Heart left ventricle (tissue), 16 donors: ENCODE results near the gene ZFP69. TPM values are rescaled to one million over a fixed set of nuclear protein-coding genes. Genes with fewer than 3 reads are reported as not detected.
A peak's percentile ranks its signal among the peaks of the same experiment; 100 is the strongest.

Experiments
- ATAC-seq, 4 donors: fragments of 200-7000 bp; cut with Tn5 transposase; one replicate each; pipeline ENCODE4 v1.9.1; 2020 to 2022; ENCODE audit warnings: moderate library complexity in 4 of 4, mild to moderate bottlenecking in 3 of 4, moderate number of reproducible peaks in 1 of 4
- DNase-seq, 5 donors: peaks; one replicate each; pipeline ENCODE4 v3.0.0-alpha.2; 2020
- H3K27ac ChIP-seq, 12 donors: fragments of 200-600 bp; sonication (generic) in 4 of 12; one replicate each; pipeline versions ENCODE4 v1.5.0 to v1.8.0; 2016 to 2022; ENCODE audit warnings: mild to moderate bottlenecking in 2 of 12
- H3K27me3 ChIP-seq, 9 donors: fragments of 200-600 bp; sonication (generic) in 2 of 9; one replicate each; pipeline versions ENCODE4 v1.5.1 to v1.8.0; 2016 to 2022; ENCODE audit warnings: mild to moderate bottlenecking in 3 of 9
- H3K36me3 ChIP-seq, 9 donors: fragments of 200-600 bp; sonication (generic) in 2 of 9; one replicate each; pipeline versions ENCODE4 v1.5.0 to v1.8.0; 2018 to 2022; ENCODE audit warnings: mild to moderate bottlenecking in 2 of 9
- H3K4me1 ChIP-seq, 12 donors: fragments of 200-600 bp; sonication (generic) in 4 of 12; one replicate each; pipeline versions ENCODE4 v1.5.0 to v1.8.0; 2016 to 2022; ENCODE audit warnings: mild to moderate bottlenecking in 3 of 12
- H3K4me3 ChIP-seq, 12 donors: fragments of 200-600 bp; sonication (generic) in 4 of 12; one replicate each; pipeline versions ENCODE4 v1.5.0 to v1.8.0; 2017 to 2022; ENCODE audit warnings: mild to moderate bottlenecking in 9 of 12, moderate library complexity in 4 of 12
- H3K9me3 ChIP-seq, 12 donors: fragments of 200-600 bp; sonication (generic) in 4 of 12; one replicate each; pipeline versions ENCODE4 v1.5.0 to v1.8.0; 2016 to 2022; ENCODE audit warnings: mild to moderate bottlenecking in 1 of 12
- POLR2A ChIP-seq, 2 donors: fragments of 450-650 bp; IDR thresholded peaks; one replicate each; pipeline ENCODE4 v1.6.1; 2017; ENCODE audit warnings: antibody characterized with exemption in 2 of 2, mild to moderate bottlenecking in 2 of 2, moderate library complexity in 2 of 2
- WGBS, 4 donors: extraction: QIAGEN DNeasy Blood & Tissue Kit in 2 of 4; methylation state at CpG; one replicate each; pipeline versions ENCODE4 v1.1.5 to v1.1.7; 2013 to 2018; 5-methylcytosine and 5-hydroxymethylcytosine counted together
- intact Hi-C, 10 donors: fragments of 100-400 bp; cut with DNase I; formaldehyde crosslinking; loops; one replicate each; pipeline versions ENCODE4 v1.11.1 to v1.14.2; 2022
- polyA plus RNA-seq, 2 donors: library from polyadenylated mRNA; stranded (reverse); fragments of 200-250 nt; gene quantifications; one replicate each; pipeline ENCODE4 v1.2.3, GENCODE V29; 2013
- total RNA-seq, 9 donors: library from RNA; depleted of rRNA in 2 of 9; stranded (reverse); fragments of >200 nt in 2 of 9; fragmentation: NEBNext Ultra II Directional in 3 of 9; extraction: Animal tissue kit (Norgen Biotek cat#: 25700) in 3 of 9; gene quantifications; one replicate each; pipeline versions ENCODE4 v1.1.0 to v1.2.4, GENCODE V29; 2016 to 2023
- TF ChIP-seq, protein P1 (sequence below), 12 donors: fragments of 200-600 bp; sonication (generic) in 4 of 12; IDR thresholded peaks; one replicate each; pipeline versions ENCODE4 v1.5.0 to v1.8.0; 2018 to 2022; ENCODE audit warnings: antibody characterized with exemption in 12 of 12, mild to moderate bottlenecking in 5 of 12
- donor health status: ischemic (EF 13 %, LVEDD 7.1; RV severe dilation, severe dysfunction).
- donor health status: healthy with polysubstance abuse.
- donor health status: DM: no; HTN: yes; CAD: no.
- donor health status: DM: no; HTN: no; CAD: no.
- donor health status: ischemic (EF 25% LVEDD 6.9; RV normal size, moderate dysfunction).
- donor health status: ischemic (EF 25% LVEDD 5.7; RV mildly dilated, moderate dysfunction).
- donor health status: healthy.
- donor health status: DM: yes; HTN: yes; CAD: no.
- donor health status: ischemic (EF 35%, LVEDD 5.7; RV mildly dilated, moderate dysfunction).
- donor health status: nonischemic (EF 11% LVEDD 7.7; RV severe dilation, severe dysfunction).
- donor health status: DM: yes; HTN: yes; CAD: no.
- donor health status: PGD.
- donor health status: ischemic (EF 29% LVEDD 5.4; RV normal size, mild dysfunction).
- donor health status: nonischemic (EF 23%, LVEDD 6.1; RV moderate dilation, normal function).

The ZFP69 gene
- total and polyA plus RNA-seq, 11 donors: 0.75 to 3.1 (median 1.7) TPM

- Histone ChIP-seq H3K27ac (peak within 1 kb of the TSS in 11 of 12 donors; percentile 32 to 85 (median 79)), H3K36me3 (no peaks in the 10 kb centered on the region), H3K27me3 (no peaks in the 10 kb centered on the region), H3K4me1 (peaks cover 0 to 16% (median 10%) of the 10 kb centered on the region in 12 donors), H3K4me3 (peak within 1 kb of the TSS; percentile 60 to 91 (median 78)), H3K9me3 (peaks cover 0 to 49% (median 3%) of the 10 kb centered on the region in 12 donors)
- DNase-seq (peak; percentile 84 to 92 (median 88)), ATAC-seq (peak; percentile 97 to 100 (median 100))
- TF ChIP-seq, protein P1, sequence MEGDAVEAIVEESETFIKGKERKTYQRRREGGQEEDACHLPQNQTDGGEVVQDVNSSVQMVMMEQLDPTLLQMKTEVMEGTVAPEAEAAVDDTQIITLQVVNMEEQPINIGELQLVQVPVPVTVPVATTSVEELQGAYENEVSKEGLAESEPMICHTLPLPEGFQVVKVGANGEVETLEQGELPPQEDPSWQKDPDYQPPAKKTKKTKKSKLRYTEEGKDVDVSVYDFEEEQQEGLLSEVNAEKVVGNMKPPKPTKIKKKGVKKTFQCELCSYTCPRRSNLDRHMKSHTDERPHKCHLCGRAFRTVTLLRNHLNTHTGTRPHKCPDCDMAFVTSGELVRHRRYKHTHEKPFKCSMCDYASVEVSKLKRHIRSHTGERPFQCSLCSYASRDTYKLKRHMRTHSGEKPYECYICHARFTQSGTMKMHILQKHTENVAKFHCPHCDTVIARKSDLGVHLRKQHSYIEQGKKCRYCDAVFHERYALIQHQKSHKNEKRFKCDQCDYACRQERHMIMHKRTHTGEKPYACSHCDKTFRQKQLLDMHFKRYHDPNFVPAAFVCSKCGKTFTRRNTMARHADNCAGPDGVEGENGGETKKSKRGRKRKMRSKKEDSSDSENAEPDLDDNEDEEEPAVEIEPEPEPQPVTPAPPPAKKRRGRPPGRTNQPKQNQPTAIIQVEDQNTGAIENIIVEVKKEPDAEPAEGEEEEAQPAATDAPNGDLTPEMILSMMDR (IDR thresholded peaks at IDR 0.05): no peak
- peak in 1 of 2 donors; percentile 59 for TF ChIP-seq POLR2A (IDR thresholded peaks at IDR 0.05)
- intact Hi-C loops: loop anchor here in 1 of 10 donors (5.0 kb wide), 1 partner anchor 56 kb away; the partner anchor contains the start of gene ZFP69B
- 1% methylated on average over 43 to 76 of the region's 76 CpGs for WGBS, 4 donors
Observed at GRCh38 chr1:40508375-40509341, 31.6 kb downstream of the ZFP69 start, which contains the start of gene EXO5. Gene EXO5, plus strand, starts transcription at chr1:40508767. Its CDS starts 5,778 bp downstream, at chr1:40514545.

GRCh38 chr1:40519517-40519916 is 42.4 kb downstream of the ZFP69 start:
- Histone ChIP-seq H3K27me3 (no peaks in the 10 kb centered on the region), H3K4me3 (no peak overlapping the region), H3K27ac (no peak overlapping the region), H3K36me3 (peaks cover 0 to 15% (median 9%) of the 10 kb centered on the region in 9 donors), H3K9me3 (peaks cover 0 to 70% (median 15%) of the 10 kb centered on the region in 12 donors), H3K4me1 (no peaks in the 10 kb centered on the region)
- ATAC-seq (no peak), DNase-seq (no peak)
- WGBS, 4 donors: 75 to 83% (median 78%) methylated on average over 2 of the region's 2 CpGs
- no peak for TF ChIP-seq POLR2A (IDR thresholded peaks at IDR 0.05)
- intact Hi-C loops: no loop called here

DNA sequence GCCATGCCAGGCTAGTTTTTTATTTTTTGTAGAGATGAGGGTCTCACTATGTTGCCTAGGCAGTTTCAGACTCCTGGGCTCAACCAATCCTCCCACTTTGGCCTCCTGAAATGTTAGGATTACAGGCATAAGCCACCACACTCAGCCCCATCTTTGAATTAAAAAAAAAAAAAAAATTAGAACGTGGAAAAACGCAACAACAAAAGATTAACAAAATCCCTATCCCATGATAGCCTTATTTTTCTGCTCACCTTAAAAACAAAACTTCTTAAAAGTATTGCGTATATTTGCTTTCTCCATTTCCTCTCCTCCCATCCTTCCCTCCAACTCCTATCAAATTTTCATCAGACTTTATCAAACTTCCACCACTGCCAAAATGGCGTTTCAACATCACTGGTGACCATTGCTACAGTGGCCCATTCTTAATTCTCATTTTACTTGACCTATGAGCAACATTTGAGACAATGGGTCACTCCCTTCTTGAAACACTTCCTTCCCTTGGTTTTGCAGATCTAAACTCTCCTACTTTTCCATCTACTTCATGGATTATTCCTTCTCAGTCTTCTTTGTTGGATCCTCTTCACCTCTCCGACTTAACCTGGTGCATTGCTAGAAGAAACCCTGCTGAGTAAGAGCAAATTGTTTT is 53.8 kb downstream of the ZFP69 start:
- peak overlapping the region; percentile 71 to 94 (median 86) for H3K27ac ChIP-seq
- H3K4me3 ChIP-seq: peak overlapping the region; percentile 35 to 89 (median 72)
- 24 to 37% (median 27%) methylated on average over 5 of the region's 5 CpGs for WGBS, 4 donors
- TF ChIP-seq, protein P1 (IDR thresholded peaks at IDR 0.05): no peak
- no peak for TF ChIP-seq POLR2A (IDR thresholded peaks at IDR 0.05)
- DNase-seq: no peak
- peaks cover 0 to 5% (median 0%) of the 10 kb centered on the region in 12 donors for H3K9me3 ChIP-seq
- no peaks in the 10 kb centered on the region for H3K27me3 ChIP-seq
- intact Hi-C loops: no loop called here
- peaks cover 0 to 13% (median 0%) of the 10 kb centered on the region in 9 donors for H3K36me3 ChIP-seq
- peaks cover 0 to 22% (median 10%) of the 10 kb centered on the region in 12 donors for H3K4me1 ChIP-seq
- ATAC-seq: peak in 2 of 4 donors; percentile 14 to 17

GRCh38 chr1:40531381-40532061 is 54.4 kb downstream of the ZFP69 start, which contains the start of gene ZNF684:
Gene ZNF684, plus strand, starts transcription at chr1:40531637. Its CDS starts 1,530 bp downstream, at chr1:40533167.
- no peaks in the 10 kb centered on the region for H3K27me3 ChIP-seq
- intact Hi-C loops: no loop called here
- H3K4me3 ChIP-seq: peak within 1 kb of the TSS; percentile 35 to 89 (median 72)
- peak within 1 kb of the TSS; percentile 71 to 94 (median 86) for H3K27ac ChIP-seq
- peaks cover 0 to 22% (median 10%) of the 10 kb centered on the region in 12 donors for H3K4me1 ChIP-seq
- H3K36me3 ChIP-seq: peaks cover 0 to 13% (median 0%) of the 10 kb centered on the region in 9 donors
- DNase-seq: peak; percentile 86 to 94 (median 90)
- peak; percentile 98 to 100 (median 100) for ATAC-seq
- TF ChIP-seq, protein P1 (IDR thresholded peaks at IDR 0.05): no peak
- peak in 1 of 2 donors; percentile 56 for TF ChIP-seq POLR2A (IDR thresholded peaks at IDR 0.05)
- no peaks in the 10 kb centered on the region for H3K9me3 ChIP-seq
- WGBS, 4 donors: 0% methylated on average over 25 to 35 of the region's 35 CpGs
